Measurements from ENCODE around the gene RSPH1.
A peak's percentile ranks its signal among the peaks of the same experiment; 100 is the strongest.
"Not testable (repeated sequence)": the region's sequence is repeated elsewhere in the genome, so short reads cannot be mapped to it uniquely, and the experiment has no call there.

RSPH1 gene

GRCh38 chr21:42471206-42471605 lies 24.8 kb downstream of the RSPH1 start:
- Histone ChIP-seq H4K20me1 (ENCODE audit: control insufficient read depth, insufficient read depth, low read depth, low read length) (no peaks in the 10 kb centered on the region), H3K36me3 (ENCODE audit: control insufficient read depth, low read length) (no peaks in the 10 kb centered on the region), H3K27me3 (ENCODE audit: control insufficient read depth, low read length) (no peaks in the 10 kb centered on the region), H3K79me2 (ENCODE audit: control insufficient read depth, low read length) (no peaks in the 10 kb centered on the region), H3K4me2 (ENCODE audit: low read length) (peak overlapping the region; percentile 32; the same call in 1 of the 2 replicates), H3K9me3 (ENCODE audit: control insufficient read depth, insufficient read depth, low read length) (no peaks in the 10 kb centered on the region), H3K4me1 (ENCODE audit: control insufficient read depth, low read length) (peaks cover 42% of the 10 kb centered on the region), H3K27ac (ENCODE audit: low read depth, low read length) (no peak overlapping the region), H3F3A (ENCODE audit: control insufficient read depth, insufficient read depth) (no peaks in the 10 kb centered on the region), H3K4me3 (ENCODE audit: low read length) (no peak overlapping the region), H3K9me2 (replicated peaks; ENCODE audit: control insufficient read depth, low read length) (no peaks in the 10 kb centered on the region)
- TF ChIP-seq CTCF (IDR thresholded peaks at IDR 0.05; ENCODE audit: low read depth, low read length, poor library complexity, severe bottlenecking) (no peak), EZH2phosphoT487 (IDR thresholded peaks at IDR 0.05; ENCODE audit: borderline replicate concordance, low read length) (no peak)

GRCh38 chr21:42469726-42470125 lies 26.3 kb downstream of the RSPH1 start:
- not testable (repeated sequence) for H3K4me2 ChIP-seq (ENCODE audit: low read length); H3K36me3 ChIP-seq (ENCODE audit: control insufficient read depth, low read length); H3K79me2 ChIP-seq (ENCODE audit: control insufficient read depth, low read length); H3K4me3 ChIP-seq (ENCODE audit: low read length); H3K27me3 ChIP-seq (ENCODE audit: control insufficient read depth, low read length); H4K20me1 ChIP-seq (ENCODE audit: control insufficient read depth, insufficient read depth, low read depth, low read length); H3K9me2 ChIP-seq (replicated peaks; ENCODE audit: control insufficient read depth, low read length); H3K27ac ChIP-seq (ENCODE audit: low read depth, low read length); H3F3A ChIP-seq (ENCODE audit: control insufficient read depth, insufficient read depth); H3K9me3 ChIP-seq (ENCODE audit: control insufficient read depth, insufficient read depth, low read length)
- H3K4me1 ChIP-seq (ENCODE audit: control insufficient read depth, low read length) = peaks cover 55% of the 10 kb centered on the region

GRCh38 chr21:42469272-42469671 lies 26.8 kb downstream of the RSPH1 start:
- Histone ChIP-seq H4K20me1 (ENCODE audit: control insufficient read depth, insufficient read depth, low read depth, low read length) (no peaks in the 10 kb centered on the region), H3K4me2 (ENCODE audit: low read length) (peak overlapping the region; percentile 43), H3K4me1 (ENCODE audit: control insufficient read depth, low read length) (peaks cover 59% of the 10 kb centered on the region), H3K9me2 (replicated peaks; ENCODE audit: control insufficient read depth, low read length) (no peaks in the 10 kb centered on the region), H3K27ac (ENCODE audit: low read depth, low read length) (no peak overlapping the region), H3K79me2 (ENCODE audit: control insufficient read depth, low read length) (no peaks in the 10 kb centered on the region), H3K4me3 (ENCODE audit: low read length) (peak overlapping the region; percentile 7; the same call in 1 of the 2 replicates), H3K27me3 (ENCODE audit: control insufficient read depth, low read length) (no peaks in the 10 kb centered on the region), H3K9me3 (ENCODE audit: control insufficient read depth, insufficient read depth, low read length) (no peaks in the 10 kb centered on the region), H3F3A (ENCODE audit: control insufficient read depth, insufficient read depth) (no peaks in the 10 kb centered on the region), H3K36me3 (ENCODE audit: control insufficient read depth, low read length) (no peaks in the 10 kb centered on the region)
- TF ChIP-seq CTCF (IDR thresholded peaks at IDR 0.05; ENCODE audit: low read depth, low read length, poor library complexity, severe bottlenecking) (no peak), EZH2phosphoT487 (IDR thresholded peaks at IDR 0.05; ENCODE audit: borderline replicate concordance, low read length) (no peak)

GRCh38 chr21:42468491-42469131 lies 27.4 kb downstream of the RSPH1 start:
- H3K4me2 ChIP-seq (ENCODE audit: low read length) = peak overlapping the region; percentile 43
- no peaks in the 10 kb centered on the region for H3K79me2 ChIP-seq (ENCODE audit: control insufficient read depth, low read length)
- no peaks in the 10 kb centered on the region for H3K27me3 ChIP-seq (ENCODE audit: control insufficient read depth, low read length)
- no peak overlapping the region for H3K27ac ChIP-seq (ENCODE audit: low read depth, low read length)
- peaks cover 66% of the 10 kb centered on the region for H3K4me1 ChIP-seq (ENCODE audit: control insufficient read depth, low read length)
- H3F3A ChIP-seq (ENCODE audit: control insufficient read depth, insufficient read depth) = no peaks in the 10 kb centered on the region
- H3K36me3 ChIP-seq (ENCODE audit: control insufficient read depth, low read length) = no peaks in the 10 kb centered on the region
- TF ChIP-seq CTCF (IDR thresholded peaks at IDR 0.05; ENCODE audit: low read depth, low read length, poor library complexity, severe bottlenecking) (no peak), EZH2phosphoT487 (IDR thresholded peaks at IDR 0.05; ENCODE audit: borderline replicate concordance, low read length) (no peak)
- no peaks in the 10 kb centered on the region for H3K9me2 ChIP-seq (replicated peaks; ENCODE audit: control insufficient read depth, low read length)
- H3K4me3 ChIP-seq (ENCODE audit: low read length) = peak overlapping the region; percentile 7; the same call in 1 of the 2 replicates
- H3K9me3 ChIP-seq (ENCODE audit: control insufficient read depth, insufficient read depth, low read length) = no peaks in the 10 kb centered on the region
- H4K20me1 ChIP-seq (ENCODE audit: control insufficient read depth, insufficient read depth, low read depth, low read length) = no peaks in the 10 kb centered on the region
